22Rv1 (cell line): ENCODE results near the gene SERPINB6.

Source experiments
- ZFX ChIP-seq: fragments of 450-650 bp; IDR thresholded peaks from 2 replicates; pipeline ENCODE4 v1.6.1; 2017; ENCODE audit warnings: antibody characterized with exemption, borderline replicate concordance
- TF ChIP-seq, protein P1 (sequence below): fragments of 450-650 bp; IDR thresholded peaks from 2 replicates; pipeline ENCODE4 v1.5.1; 2017; ENCODE audit warnings: mild to moderate bottlenecking

- TF ChIP-seq, protein P1, sequence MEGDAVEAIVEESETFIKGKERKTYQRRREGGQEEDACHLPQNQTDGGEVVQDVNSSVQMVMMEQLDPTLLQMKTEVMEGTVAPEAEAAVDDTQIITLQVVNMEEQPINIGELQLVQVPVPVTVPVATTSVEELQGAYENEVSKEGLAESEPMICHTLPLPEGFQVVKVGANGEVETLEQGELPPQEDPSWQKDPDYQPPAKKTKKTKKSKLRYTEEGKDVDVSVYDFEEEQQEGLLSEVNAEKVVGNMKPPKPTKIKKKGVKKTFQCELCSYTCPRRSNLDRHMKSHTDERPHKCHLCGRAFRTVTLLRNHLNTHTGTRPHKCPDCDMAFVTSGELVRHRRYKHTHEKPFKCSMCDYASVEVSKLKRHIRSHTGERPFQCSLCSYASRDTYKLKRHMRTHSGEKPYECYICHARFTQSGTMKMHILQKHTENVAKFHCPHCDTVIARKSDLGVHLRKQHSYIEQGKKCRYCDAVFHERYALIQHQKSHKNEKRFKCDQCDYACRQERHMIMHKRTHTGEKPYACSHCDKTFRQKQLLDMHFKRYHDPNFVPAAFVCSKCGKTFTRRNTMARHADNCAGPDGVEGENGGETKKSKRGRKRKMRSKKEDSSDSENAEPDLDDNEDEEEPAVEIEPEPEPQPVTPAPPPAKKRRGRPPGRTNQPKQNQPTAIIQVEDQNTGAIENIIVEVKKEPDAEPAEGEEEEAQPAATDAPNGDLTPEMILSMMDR, result no peak
- TF ChIP-seq ZFX, result no peak
Observed at GRCh38 chr6:2939315-2940009, 31.9 kb downstream of the SERPINB6 start.
